ENCODE data around the gene OPCML. TPM values are rescaled to one million over a fixed set of nuclear protein-coding genes. Genes with fewer than 3 reads are reported as not detected.

OPCML gene
- total and polyA plus RNA-seq, 4 donors, result under 0.01 to 0.01 TPM; not detected in 2

GRCh38 chr11:133012803-133013202 lies 519.5 kb downstream of the OPCML start:
- no peak overlapping the region for H3K27ac ChIP-seq (ENCODE audit: low read depth in 1 of 2, low read length in 2 of 2)
- H3K36me3 ChIP-seq (ENCODE audit: control insufficient read depth in 4 of 4, insufficient read depth in 3 of 4, low read depth in 1 of 4, low read length in 3 of 4), result no peaks in the 10 kb centered on the region
- H3K4me3 ChIP-seq (ENCODE audit: low read depth in 1 of 3, low read length in 3 of 3), result no peak overlapping the region
- H3K4me1 ChIP-seq (ENCODE audit: control insufficient read depth in 4 of 4, insufficient read depth in 4 of 4, low read length in 3 of 4), result peaks cover 0 to 15% (median 13%) of the 10 kb centered on the region in 4 donors
- TF ChIP-seq MAX (IDR thresholded peaks at IDR 0.05), result peak; percentile 43
- TF ChIP-seq TAF1 (conservative IDR thresholded peaks at IDR 0.05), result no peak
- TF ChIP-seq ZBTB33 (IDR thresholded peaks at IDR 0.05), result peak; percentile 34
- no peak for TF ChIP-seq RAD21 (IDR thresholded peaks at IDR 0.05)
- peak; percentile 31 for TF ChIP-seq FOXA2 (IDR thresholded peaks at IDR 0.05)
- TF ChIP-seq HNF4G (IDR thresholded peaks at IDR 0.05), result no peak
- TF ChIP-seq, protein P1, sequence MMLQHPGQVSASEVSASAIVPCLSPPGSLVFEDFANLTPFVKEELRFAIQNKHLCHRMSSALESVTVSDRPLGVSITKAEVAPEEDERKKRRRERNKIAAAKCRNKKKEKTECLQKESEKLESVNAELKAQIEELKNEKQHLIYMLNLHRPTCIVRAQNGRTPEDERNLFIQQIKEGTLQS (IDR thresholded peaks at IDR 0.05), result no peak
- TF ChIP-seq JUND (IDR thresholded peaks at IDR 0.05), result peak in 1 of 2 donors; percentile 55
- no peak for TF ChIP-seq SP1 (IDR thresholded peaks at IDR 0.05)
- no peak for TF ChIP-seq REST (IDR thresholded peaks at IDR 0.05)
- TF ChIP-seq RXRA (IDR thresholded peaks at IDR 0.05), result peak in 1 of 2 donors; percentile 60
- peak; percentile 66 to 88 for TF ChIP-seq HNF4A (conservative IDR thresholded peaks at IDR 0.05)
- TF ChIP-seq YY1 (IDR thresholded peaks at IDR 0.05), result no peak
- TF ChIP-seq NR2F2 (IDR thresholded peaks at IDR 0.05), result no peak
- peak; percentile 21 for TF ChIP-seq FOXA1 (IDR thresholded peaks at IDR 0.05)
- no peak for TF ChIP-seq EGR1 (IDR thresholded peaks at IDR 0.05; ENCODE audit: low read depth in 2 of 2)
- no peak for TF ChIP-seq GABPA (IDR thresholded peaks at IDR 0.05 in 1 of 2, conservative IDR thresholded peaks at IDR 0.05 in 1 of 2)
- TF ChIP-seq CTCF (IDR thresholded peaks at IDR 0.05; ENCODE audit: low read depth, low read length, missing input control), result no peak
- 59% methylated on average over 4 of the region's 4 CpGs for WGBS
- H3K27me3 ChIP-seq (ENCODE audit: control insufficient read depth in 4 of 4, insufficient read depth in 4 of 4, low read length in 3 of 4), result no peaks in the 10 kb centered on the region
- H3K9me3 ChIP-seq (ENCODE audit: control insufficient read depth in 4 of 4, low read length in 3 of 4), result no peaks in the 10 kb centered on the region
- DNase-seq (ENCODE audit: low spot score), result no peak
- H3K9ac ChIP-seq (ENCODE audit: low read depth in 1 of 2, low read length in 2 of 2), result no peak overlapping the region
